Measurements from ENCODE around the gene ZNF439.
"Not testable (repeated sequence)": the region's sequence is repeated elsewhere in the genome, so short reads cannot be mapped to it uniquely, and the experiment has no call there.

The ZNF439 gene

GRCh38 chr19:11853358-11853757 is 4.8 kb downstream of the ZNF439 start:
- no peak for DNase-seq (ENCODE audit: extremely low spot score)
- ChIA-PET POLR2A (no interaction called here), CTCF (no interaction called here)
- TF ChIP-seq, protein P1, sequence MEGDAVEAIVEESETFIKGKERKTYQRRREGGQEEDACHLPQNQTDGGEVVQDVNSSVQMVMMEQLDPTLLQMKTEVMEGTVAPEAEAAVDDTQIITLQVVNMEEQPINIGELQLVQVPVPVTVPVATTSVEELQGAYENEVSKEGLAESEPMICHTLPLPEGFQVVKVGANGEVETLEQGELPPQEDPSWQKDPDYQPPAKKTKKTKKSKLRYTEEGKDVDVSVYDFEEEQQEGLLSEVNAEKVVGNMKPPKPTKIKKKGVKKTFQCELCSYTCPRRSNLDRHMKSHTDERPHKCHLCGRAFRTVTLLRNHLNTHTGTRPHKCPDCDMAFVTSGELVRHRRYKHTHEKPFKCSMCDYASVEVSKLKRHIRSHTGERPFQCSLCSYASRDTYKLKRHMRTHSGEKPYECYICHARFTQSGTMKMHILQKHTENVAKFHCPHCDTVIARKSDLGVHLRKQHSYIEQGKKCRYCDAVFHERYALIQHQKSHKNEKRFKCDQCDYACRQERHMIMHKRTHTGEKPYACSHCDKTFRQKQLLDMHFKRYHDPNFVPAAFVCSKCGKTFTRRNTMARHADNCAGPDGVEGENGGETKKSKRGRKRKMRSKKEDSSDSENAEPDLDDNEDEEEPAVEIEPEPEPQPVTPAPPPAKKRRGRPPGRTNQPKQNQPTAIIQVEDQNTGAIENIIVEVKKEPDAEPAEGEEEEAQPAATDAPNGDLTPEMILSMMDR (IDR thresholded peaks at IDR 0.05; ENCODE audit: control extremely low read depth, extremely low read depth, low read depth, missing control alignments): no peak

GRCh38 chr19:11856596-11857250 is 8.2 kb downstream of the ZNF439 start:
- CTCF ChIA-PET: interaction anchor here (1.0 to 1.6 kb wide), 2 partner anchors 13 to 59 kb away, joined by 3 read pairs; no protein-coding TSS in a partner anchor
- POLR2A ChIA-PET: no interaction called here
- DNase-seq (ENCODE audit: extremely low spot score): no peak
- TF ChIP-seq, protein P1 (IDR thresholded peaks at IDR 0.05; ENCODE audit: control extremely low read depth, extremely low read depth, low read depth, missing control alignments): no peak

DNA sequence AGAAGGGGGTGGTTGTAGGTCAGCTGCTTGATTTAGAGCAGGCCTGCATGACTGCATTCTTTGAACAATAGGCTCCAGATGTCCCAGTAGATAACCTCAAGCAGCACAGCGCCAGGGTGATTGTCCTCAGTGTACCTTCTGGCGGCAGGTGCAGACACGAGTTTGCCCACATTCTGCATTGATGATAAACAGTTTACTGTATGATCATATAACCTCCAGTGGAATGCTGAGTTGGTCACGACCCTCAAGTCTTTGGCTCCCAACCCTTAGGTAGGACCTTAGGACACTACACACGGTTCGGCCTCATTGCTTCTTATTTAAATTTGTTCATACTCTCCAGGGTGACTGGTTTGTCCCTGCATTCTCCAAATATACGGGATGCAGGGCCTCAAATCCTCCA is 12.2 kb downstream of the ZNF439 start:
- ChIA-PET CTCF (interaction anchor here (1.2 to 1.4 kb wide), 2 partner anchors 63 to 195 kb away, joined by 3 read pairs; no protein-coding TSS in a partner anchor), POLR2A (no interaction called here)
- TF ChIP-seq, protein P1 (IDR thresholded peaks at IDR 0.05; ENCODE audit: control extremely low read depth, extremely low read depth, low read depth, missing control alignments): no peak
- no peak for DNase-seq (ENCODE audit: extremely low spot score)

- ChIA-PET CTCF (no interaction called here), POLR2A (no interaction called here)
- TF ChIP-seq, protein P1 (IDR thresholded peaks at IDR 0.05; ENCODE audit: control extremely low read depth, extremely low read depth, low read depth, missing control alignments): no peak
- DNase-seq (ENCODE audit: extremely low spot score): no peak
These were observed 12.8 kb downstream of the ZNF439 start for GRCh38 chr19:11861301-11861700.

- DNase-seq (ENCODE audit: extremely low spot score); POLR2A ChIA-PET; CTCF ChIA-PET: not testable (repeated sequence)
These were observed 19.2 kb downstream of the ZNF439 start for GRCh38 chr19:11867766-11868165.

DNA sequence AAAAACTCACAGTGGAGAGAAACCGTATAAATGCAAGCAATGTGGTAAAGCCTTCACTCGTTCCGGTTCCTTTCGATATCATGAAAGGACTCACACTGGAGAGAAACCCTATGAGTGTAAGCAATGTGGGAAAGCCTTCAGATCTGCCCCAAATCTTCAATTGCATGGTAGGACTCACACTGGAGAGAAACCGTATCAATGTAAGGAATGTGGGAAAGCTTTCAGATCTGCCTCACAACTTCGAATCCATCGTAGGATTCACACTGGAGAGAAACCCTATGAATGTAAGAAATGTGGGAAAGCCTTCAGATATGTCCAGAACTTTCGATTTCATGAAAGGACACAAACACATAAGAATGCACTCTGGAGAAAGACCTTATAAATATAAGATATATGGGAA is 19.7 kb downstream of the ZNF439 start:
- no peak for DNase-seq (ENCODE audit: extremely low spot score)
- TF ChIP-seq, protein P1 (IDR thresholded peaks at IDR 0.05; ENCODE audit: control extremely low read depth, extremely low read depth, low read depth, missing control alignments): no peak
- POLR2A ChIA-PET: no interaction called here
- CTCF ChIA-PET: no interaction called here

DNA sequence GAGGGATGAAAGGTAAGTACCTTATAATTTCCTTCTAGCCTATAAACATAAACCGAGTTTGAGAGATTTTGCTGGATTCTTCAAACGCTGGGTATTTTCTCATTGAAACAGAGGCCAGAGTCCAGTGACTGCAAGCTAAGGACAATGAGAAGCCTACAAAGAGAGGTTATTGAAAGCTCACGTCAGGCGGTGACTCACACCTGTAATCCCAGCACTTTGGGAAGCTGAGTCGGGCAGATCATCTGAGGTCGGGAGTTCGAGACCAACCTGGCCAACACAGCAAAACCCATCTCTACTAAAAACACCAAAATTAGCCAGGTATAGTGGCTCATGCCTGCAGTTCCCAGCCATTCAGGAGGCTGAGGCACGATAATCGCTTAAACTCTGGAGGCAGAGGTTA is 24.1 kb downstream of the ZNF439 start:
- CTCF ChIA-PET: interaction anchor here (0.7 to 0.9 kb wide), 2 partner anchors 75 to 172 kb away, joined by 5 read pairs; no protein-coding TSS in a partner anchor
- TF ChIP-seq, protein P1 (IDR thresholded peaks at IDR 0.05; ENCODE audit: control extremely low read depth, extremely low read depth, low read depth, missing control alignments): no peak
- POLR2A ChIA-PET: no interaction called here
- no peak for DNase-seq (ENCODE audit: extremely low spot score)

Measured in GM10248 (cell line).